Subcutaneous adipose tissue (tissue), 4 donors: ENCODE results near the gene LRMDA. TPM values are rescaled to one million over a fixed set of nuclear protein-coding genes. Genes with fewer than 3 reads are reported as not detected.

ENCODE experiments used
- CTCF ChIP-seq: fragments of 450-650 bp; IDR thresholded peaks from one replicate; pipeline ENCODE4 v1.5.1; 2016; ENCODE audit warnings: low read depth, mild to moderate bottlenecking, control low read depth, antibody characterized with exemption, moderate library complexity
- total RNA-seq, 4 donors: library from RNA; depleted of rRNA; stranded (reverse); fragments of >200 nt; gene quantifications; one replicate each; pipeline ENCODE4 v1.1.0, GENCODE V29; 2016

Gene LRMDA
- total RNA-seq, 4 donors from 2014 or later = 17.4 to 92.1 (median 22.8) TPM

- no peak for TF ChIP-seq CTCF
These were observed 100.2 kb downstream of the LRMDA start for GRCh38 chr10:75531571-75532031.

GRCh38 chr10:75532253-75532924 is 101.0 kb downstream of the LRMDA start:
- no peak for TF ChIP-seq CTCF

- TF ChIP-seq CTCF = no peak
These were observed 106.7 kb downstream of the LRMDA start for GRCh38 chr10:75538144-75538543.

GRCh38 chr10:75538765-75539164 is 107.3 kb downstream of the LRMDA start:
- TF ChIP-seq CTCF = no peak

- TF ChIP-seq CTCF = no peak
These were observed 109.0 kb downstream of the LRMDA start for GRCh38 chr10:75540357-75540966.

- TF ChIP-seq CTCF = no peak
These were observed 109.6 kb downstream of the LRMDA start for GRCh38 chr10:75540981-75541380.

- no peak for TF ChIP-seq CTCF
These were observed 110.0 kb downstream of the LRMDA start for GRCh38 chr10:75541411-75541810.
